PC-3 (cell line): ENCODE results near the gene RBBP8NL. TPM values are rescaled to one million over a fixed set of nuclear protein-coding genes. Genes with fewer than 3 reads are reported as not detected.

Source experiments
- ATAC-seq: fragments of 200-7000 bp; cut with Tn5 transposase; 2 replicates; pipeline ENCODE4 v1.9.1; 2020; ENCODE audit warnings: mild to moderate bottlenecking, moderate library complexity
- BruUV-seq: library from RNA; stranded (reverse); fragments of 400-500 nt; replicated peaks from 2 replicates; lab custom pipeline; 2021; lab: Mats Ljungman, UMichigan
- CTCF ChIA-PET: fragments of 300-600 bp; sonication (Branson Sonifier 250); formaldehyde crosslinking; loops from one replicate; lab custom pipeline; 2022; ENCODE audit warnings: antibody characterized with exemption; lab: Charles Lee
- POLR2A ChIA-PET: fragments of 300-600 bp; sonication (Branson Sonifier 250); formaldehyde crosslinking; loops from one replicate; lab custom pipeline; 2022; ENCODE audit warnings: antibody characterized with exemption; ENCODE audit not compliant: unreplicated experiment; lab: Charles Lee
- DNase-seq: peaks from one replicate; pipeline ENCODE4 v3.0.0-alpha.2; 2015
- H2AFZ ChIP-seq: fragments of 300-600 bp; sonication (generic); 2 replicates; pipeline ENCODE4 v1.6.0; 2016; ENCODE audit warnings: antibody characterized with exemption, low read length
- H3F3A ChIP-seq: fragments of 300-600 bp; sonication (generic); one replicate; pipeline ENCODE4 v1.6.0; 2017; ENCODE audit warnings: antibody characterized with exemption, low read length, control low read depth, mild to moderate bottlenecking; ENCODE audit not compliant: unreplicated experiment
- H3K27ac ChIP-seq: fragments of 300-600 bp; sonication (generic); 2 replicates; pipeline ENCODE4 v1.5.1; 2016; ENCODE audit warnings: mild to moderate bottlenecking, low read length
- H3K27me3 ChIP-seq: fragments of 300-600 bp; sonication (generic); 2 replicates; pipeline ENCODE4 v1.6.1; 2016; ENCODE audit warnings: low read length, mixed read lengths
- H3K36me3 ChIP-seq: fragments of 300-600 bp; sonication (generic); 2 replicates; pipeline ENCODE4 v1.6.1; 2016; ENCODE audit warnings: low read depth, mixed run types, low read length, mixed read lengths
- H3K4me1 ChIP-seq: fragments of 300-600 bp; sonication (generic); 2 replicates; pipeline ENCODE4 v1.5.1; 2016; ENCODE audit warnings: low read length; ENCODE audit not compliant: insufficient read depth
- H3K4me2 ChIP-seq: fragments of 300-600 bp; sonication (generic); 2 replicates; pipeline ENCODE4 v1.6.0; 2016; ENCODE audit warnings: low read length
- H3K4me3 ChIP-seq: fragments of 300-600 bp; sonication (generic); 2 replicates; pipeline ENCODE4 v1.5.1; 2016; ENCODE audit warnings: mild to moderate bottlenecking, low read length, mixed read lengths
- H3K79me2 ChIP-seq: fragments of 300-600 bp; sonication (generic); 2 replicates; pipeline ENCODE4 v1.6.1; 2017; ENCODE audit warnings: low read length, mixed read lengths
- H3K9ac ChIP-seq: fragments of 300-600 bp; sonication (generic); 2 replicates; pipeline ENCODE4 v1.6.0; 2016; ENCODE audit warnings: mild to moderate bottlenecking, low read length
- H3K9me2 ChIP-seq: fragments of 300-600 bp; sonication (generic); replicated peaks from 2 replicates; pipeline ENCODE4 v1.6.1; 2016; ENCODE audit warnings: mixed run types, low read length, mixed read lengths
- H3K9me3 ChIP-seq: fragments of 300-600 bp; sonication (generic); 2 replicates; pipeline ENCODE4 v1.6.1; 2016; ENCODE audit warnings: low read length, mixed read lengths
- H4K20me1 ChIP-seq: fragments of 300-600 bp; sonication (generic); 2 replicates; pipeline ENCODE4 v1.6.1; 2016; ENCODE audit warnings: low read length, mixed read lengths
- CTCF ChIP-seq: fragments of 300-600 bp; sonication (generic); conservative IDR thresholded peaks from 2 replicates; pipeline ENCODE4 v1.5.1; 2017; ENCODE audit warnings: antibody characterized with exemption, low read depth, mild to moderate bottlenecking, low read length
- EZH2 ChIP-seq: fragments of 300-600 bp; sonication (generic); IDR thresholded peaks from one replicate; pipeline ENCODE4 v1.6.1; 2017; ENCODE audit warnings: antibody characterized with exemption, mild to moderate bottlenecking, low read length; ENCODE audit not compliant: unreplicated experiment
- EZH2phosphoT487 ChIP-seq: fragments of 300-600 bp; sonication (generic); IDR thresholded peaks from 2 replicates; pipeline ENCODE4 v1.6.1; 2018; ENCODE audit warnings: mild to moderate bottlenecking, antibody characterized with exemption, low read length, borderline replicate concordance
- intact Hi-C: fragments of 100-400 bp; cut with micrococcal nuclease; formaldehyde crosslinking; loops from 2 replicates; pipeline ENCODE4 v1.9.0; 2023
- total RNA-seq: library from RNA; depleted of rRNA; stranded (reverse); fragments of >200 nt; gene quantifications from 2 replicates; pipeline ENCODE4 v1.2.3, GENCODE V29; 2014

The RBBP8NL gene
- total RNA-seq, 1 experiment from 2014 or later = 9.4 TPM

GRCh38 chr20:62382306-62383198 is 44.8 kb downstream of the RBBP8NL start:
- POLR2A ChIA-PET = interaction anchor here (0.7 kb wide), 1 partner anchor 396 kb away, joined by 4 read pairs; no protein-coding TSS in a partner anchor
- no peak overlapping the region for H3K27ac ChIP-seq

GRCh38 chr20:62381842-62382241 is 45.5 kb downstream of the RBBP8NL start:
- Histone ChIP-seq H3K4me1 (peaks cover 21% of the 10 kb centered on the region), H3K27ac (peak overlapping the region; percentile 84), H3K27me3 (no peaks in the 10 kb centered on the region), H4K20me1 (no peaks in the 10 kb centered on the region), H3K9me2 (no peaks in the 10 kb centered on the region), H3K36me3 (no peaks in the 10 kb centered on the region; the same call in 1 of the 2 replicates), H3K4me2 (no peak overlapping the region), H3K9me3 (no peaks in the 10 kb centered on the region), H3K4me3 (no peak overlapping the region), H3K9ac (no peak overlapping the region), H3F3A (peaks cover 3% of the 10 kb centered on the region), H2AFZ (no peak overlapping the region), H3K79me2 (peaks cover 24% of the 10 kb centered on the region)
- ChIA-PET CTCF (interaction anchor here (0.7 to 1.0 kb wide), 3 partner anchors 12 to 20 kb away, joined by 3 to 18 read pairs (median 3); partner anchors contain the start of gene LAMA5), POLR2A (no interaction called here)
- no peak for TF ChIP-seq CTCF
- DNase-seq = no peak
- intact Hi-C loops = loop anchor here (1.0 to 10.0 kb wide), 3 partner anchors 32 to 413 kb away; partner anchors contain the start of genes ADRM1 and MRGBP
- BruUV-seq = no TSS peak
- ATAC-seq = no peak

More at GRCh38 chr20:62382306-62383198, 44.8 kb downstream of the RBBP8NL start:
- no peak overlapping the region for H3K4me2 ChIP-seq
- H3K9me3 ChIP-seq = no peaks in the 10 kb centered on the region
- CTCF ChIA-PET = interaction anchor here (0.6 to 1.0 kb wide), 9 partner anchors 10 to 76 kb away, joined by 3 to 18 read pairs (median 4); partner anchors contain the start of gene LAMA5
- no peak for TF ChIP-seq EZH2phosphoT487
- TF ChIP-seq EZH2 = no peak
- peak; percentile 95 for TF ChIP-seq CTCF
- peaks cover 3% of the 10 kb centered on the region for H3F3A ChIP-seq
- intact Hi-C loops = loop anchor here (1.0 to 10.0 kb wide), 3 partner anchors 32 to 412 kb away; partner anchors contain the start of genes ADRM1 and MRGBP
- DNase-seq = peak; percentile 92
- peaks cover 31% of the 10 kb centered on the region for H3K79me2 ChIP-seq
- no peak overlapping the region for H2AFZ ChIP-seq
- H3K36me3 ChIP-seq = peaks cover 4% of the 10 kb centered on the region
- peaks cover 21% of the 10 kb centered on the region for H3K4me1 ChIP-seq
- no peaks in the 10 kb centered on the region for H3K9me2 ChIP-seq
- no TSS peak for BruUV-seq
- H3K9ac ChIP-seq = no peak overlapping the region
- H3K4me3 ChIP-seq = no peak overlapping the region
- peaks cover 3% of the 10 kb centered on the region for H4K20me1 ChIP-seq
- peak; percentile 75 for ATAC-seq
- H3K27me3 ChIP-seq = no peaks in the 10 kb centered on the region
